ACC112 (cell line): Measurements from ENCODE around the gene LY6G6D.
"Not testable (repeated sequence)": the region's sequence is repeated elsewhere in the genome, so short reads cannot be mapped to it uniquely, and the experiment has no call there.

ENCODE experiments used
- H2AFZ ChIP-seq: fragments of 200-600 bp; sonication (generic); one replicate; pipeline ENCODE4 v1.6.0; 2017; ENCODE audit warnings: antibody characterized with exemption, low read length; ENCODE audit not compliant: unreplicated experiment
- H3K27ac ChIP-seq: fragments of 200-600 bp; sonication (generic); 2 replicates; pipeline ENCODE4 v1.5.1; 2014; ENCODE audit warnings: low read depth, mild to moderate bottlenecking, antibody characterized with exemption, low read length, moderate library complexity
- H3K27me3 ChIP-seq: fragments of 200-600 bp; sonication (generic); 2 replicates; pipeline ENCODE4 v1.6.1; 2014; ENCODE audit warnings: mild to moderate bottlenecking, antibody characterized with exemption, low read length, moderate library complexity, mixed read lengths; ENCODE audit not compliant: insufficient read depth
- H3K36me3 ChIP-seq: fragments of 200-600 bp; sonication (generic); 2 replicates; pipeline ENCODE4 v1.6.1; 2016; ENCODE audit warnings: mild to moderate bottlenecking, antibody characterized with exemption, low read length, moderate library complexity, mixed read lengths; ENCODE audit not compliant: insufficient read depth
- H3K4me1 ChIP-seq: fragments of 200-600 bp; sonication (generic); one replicate; pipeline ENCODE4 v1.6.1; 2016; ENCODE audit warnings: low read length, mixed read lengths; ENCODE audit not compliant: insufficient read depth, unreplicated experiment, control insufficient read depth
- H3K4me3 ChIP-seq: fragments of 200-600 bp; sonication (generic); 2 replicates; pipeline ENCODE4 v1.5.1; 2014; ENCODE audit warnings: mild to moderate bottlenecking, low read depth, low read length
- H3K79me2 ChIP-seq: fragments of 200-600 bp; sonication (generic); one replicate; pipeline ENCODE4 v1.6.0; 2016; ENCODE audit warnings: low read length; ENCODE audit not compliant: control insufficient read depth, unreplicated experiment, insufficient read depth

LY6G6D gene

DNA sequence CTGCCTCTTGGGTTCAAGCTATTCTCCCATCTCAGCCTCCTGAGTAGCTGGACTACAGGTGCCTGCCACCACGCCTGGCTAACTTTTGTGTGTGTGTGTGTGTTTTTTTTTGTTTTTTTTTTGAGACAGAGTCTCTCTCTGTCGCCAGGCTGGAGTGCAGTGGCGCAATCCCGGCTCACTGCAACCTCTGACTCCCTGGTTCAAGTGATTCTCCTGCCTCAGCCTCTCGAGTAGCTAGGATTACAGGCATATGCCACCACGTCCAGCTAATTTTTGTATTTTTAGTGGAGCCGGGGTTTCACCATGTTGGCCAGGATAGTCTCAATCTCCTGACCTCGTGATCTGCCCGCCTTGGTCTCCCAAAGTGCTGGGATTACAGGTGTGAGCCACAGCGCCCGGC, 6.0 kb upstream of the LY6G6D start:
- H2AFZ ChIP-seq, H3K36me3 ChIP-seq, H3K27me3 ChIP-seq, H3K27ac ChIP-seq, H3K4me1 ChIP-seq, H3K4me3 ChIP-seq, H3K79me2 ChIP-seq: not testable (repeated sequence)

DNA sequence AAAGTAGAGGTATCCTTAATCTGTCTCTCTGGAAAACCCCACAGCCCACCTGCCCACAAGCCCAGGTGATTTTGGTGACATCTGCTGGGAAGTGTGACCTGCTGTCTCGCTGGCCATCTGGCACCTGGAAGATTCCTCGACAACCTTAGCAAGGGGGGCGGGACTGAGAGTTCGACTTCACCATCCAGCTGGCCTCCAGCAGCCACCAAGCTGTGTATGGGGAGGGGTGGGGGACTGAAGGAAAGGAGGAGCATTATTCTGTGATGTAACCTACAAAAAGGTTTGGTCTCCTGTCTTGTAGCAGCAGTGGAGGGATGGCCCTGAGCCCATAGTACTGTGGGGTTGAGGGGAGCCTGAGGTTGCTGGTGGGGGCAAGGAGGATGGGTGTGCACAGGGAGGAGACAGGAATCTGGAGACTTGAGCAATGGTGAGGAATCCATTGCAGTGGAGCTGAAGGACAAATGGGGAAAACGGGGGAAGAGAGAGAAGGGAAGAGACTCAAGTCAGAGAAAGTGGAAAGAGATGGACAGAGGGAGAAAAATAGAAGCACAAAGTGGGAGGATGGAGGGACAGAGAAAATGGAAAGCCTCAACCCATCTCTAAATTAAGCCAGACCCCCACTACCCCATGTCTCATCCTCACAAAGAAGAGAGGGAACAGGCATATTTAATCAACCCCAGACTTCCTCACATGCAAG, 4.5 kb upstream of the LY6G6D start:
- Histone ChIP-seq H3K79me2 (no peaks in the 10 kb centered on the region), H3K27ac (no peak overlapping the region), H3K36me3 (no peaks in the 10 kb centered on the region), H3K4me3 (no peak overlapping the region), H3K4me1 (no peaks in the 10 kb centered on the region), H2AFZ (no peak overlapping the region), H3K27me3 (no peaks in the 10 kb centered on the region)

GRCh38 chr6:31711233-31711632, 3.9 kb upstream of the LY6G6D start:
- no peaks in the 10 kb centered on the region for H3K36me3 ChIP-seq
- no peaks in the 10 kb centered on the region for H3K4me1 ChIP-seq
- no peaks in the 10 kb centered on the region for H3K27me3 ChIP-seq
- H3K27ac ChIP-seq: no peak overlapping the region
- H2AFZ ChIP-seq: peak overlapping the region; percentile 36
- no peaks in the 10 kb centered on the region for H3K79me2 ChIP-seq
- H3K4me3 ChIP-seq: no peak overlapping the region

GRCh38 chr6:31712296-31712695, 2.9 kb upstream of the LY6G6D start:
- Histone ChIP-seq H3K79me2 (no peaks in the 10 kb centered on the region), H3K27me3 (no peaks in the 10 kb centered on the region)

DNA sequence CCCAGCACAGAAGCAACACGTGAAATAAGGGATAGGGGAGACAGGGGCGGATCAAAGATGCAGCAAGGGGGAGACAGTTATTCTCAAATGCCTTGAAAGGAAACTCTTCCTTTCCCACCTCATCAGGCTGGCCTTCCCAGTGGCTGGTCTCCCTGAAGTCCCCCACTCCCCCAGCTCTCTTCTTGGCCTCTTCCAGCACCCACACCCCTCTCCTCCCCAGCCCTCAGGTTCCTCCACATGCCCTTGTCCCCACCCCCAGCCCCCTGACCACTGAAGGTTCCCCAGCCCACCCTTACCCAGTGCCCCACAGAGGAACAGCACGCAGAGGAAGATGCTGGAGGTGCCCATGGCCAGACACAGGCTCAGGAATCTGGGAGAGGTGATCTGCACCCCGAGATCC, 1.7 kb upstream of the LY6G6D start:
- H3K36me3 ChIP-seq: no peaks in the 10 kb centered on the region
- H3K4me3 ChIP-seq: no peak overlapping the region
- H3K27me3 ChIP-seq: no peaks in the 10 kb centered on the region
- H3K27ac ChIP-seq: no peak overlapping the region
- no peaks in the 10 kb centered on the region for H3K79me2 ChIP-seq
- no peaks in the 10 kb centered on the region for H3K4me1 ChIP-seq
- no peak overlapping the region for H2AFZ ChIP-seq

More at GRCh38 chr6:31712296-31712695, 2.9 kb upstream of the LY6G6D start:
- Histone ChIP-seq H3K4me1 (no peaks in the 10 kb centered on the region), H3K27ac (no peak overlapping the region), H2AFZ (no peak overlapping the region), H3K4me3 (no peak overlapping the region), H3K36me3 (no peaks in the 10 kb centered on the region)

- Histone ChIP-seq H3K4me1 (no peaks in the 10 kb centered on the region), H3K27me3 (no peaks in the 10 kb centered on the region), H3K4me3 (no peak overlapping the region), H3K36me3 (no peaks in the 10 kb centered on the region), H3K79me2 (no peaks in the 10 kb centered on the region), H3K27ac (no peak overlapping the region), H2AFZ (no peak overlapping the region)
Observed at GRCh38 chr6:31713991-31714684, 1.0 kb upstream of the LY6G6D start.

GRCh38 chr6:31717499-31718222, 2.5 kb downstream of the LY6G6D start:
- Histone ChIP-seq H3K27me3 (no peaks in the 10 kb centered on the region), H3K79me2 (no peaks in the 10 kb centered on the region), H3K4me3 (no peak overlapping the region), H3K27ac (no peak overlapping the region), H3K4me1 (no peaks in the 10 kb centered on the region), H2AFZ (no peak overlapping the region), H3K36me3 (no peaks in the 10 kb centered on the region)

GRCh38 chr6:31718265-31718664, 3.1 kb downstream of the LY6G6D start:
- Histone ChIP-seq H3K27ac (no peak overlapping the region), H2AFZ (no peak overlapping the region), H3K27me3 (no peaks in the 10 kb centered on the region), H3K79me2 (no peaks in the 10 kb centered on the region), H3K36me3 (no peaks in the 10 kb centered on the region), H3K4me3 (no peak overlapping the region), H3K4me1 (no peaks in the 10 kb centered on the region)

DNA sequence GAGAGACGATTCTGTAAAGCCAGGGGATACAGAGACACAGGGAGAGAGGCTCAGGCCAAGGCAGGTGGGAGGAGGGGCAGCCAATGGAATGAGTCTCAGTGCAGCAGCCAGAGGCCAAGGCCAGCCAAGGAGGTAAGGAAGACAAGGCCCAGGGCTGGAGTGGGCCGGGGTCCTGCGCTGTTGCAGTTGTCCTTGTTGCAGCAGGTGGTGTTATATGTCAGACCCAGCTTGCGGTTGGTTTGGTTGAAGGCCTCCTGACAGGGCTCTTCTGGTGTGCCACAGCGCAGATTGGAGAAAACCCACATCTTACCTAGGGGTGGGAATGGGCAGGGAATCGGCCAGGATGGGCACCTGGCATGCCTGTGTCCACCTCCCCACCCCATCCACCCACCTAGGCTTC, 3.9 kb downstream of the LY6G6D start:
- Histone ChIP-seq H2AFZ (no peak overlapping the region), H3K27me3 (no peaks in the 10 kb centered on the region), H3K4me1 (no peaks in the 10 kb centered on the region), H3K4me3 (no peak overlapping the region), H3K27ac (no peak overlapping the region), H3K79me2 (no peaks in the 10 kb centered on the region), H3K36me3 (no peaks in the 10 kb centered on the region)

GRCh38 chr6:31720196-31720770, 5.1 kb downstream of the LY6G6D start:
- Histone ChIP-seq H3K4me3 (no peak overlapping the region), H3K27ac (no peak overlapping the region), H3K79me2 (no peaks in the 10 kb centered on the region), H3K36me3 (no peaks in the 10 kb centered on the region), H2AFZ (no peak overlapping the region), H3K4me1 (no peaks in the 10 kb centered on the region), H3K27me3 (no peaks in the 10 kb centered on the region)
